PC-9 (cell line): ENCODE measurements around the gene PRR5L.

Experiments
- EZH2 ChIP-seq: fragments of 200-600 bp; sonication (generic); IDR thresholded peaks from 2 replicates; pipeline ENCODE4 v1.8.0; 2017; ENCODE audit warnings: antibody characterized with exemption, low read depth
- TF ChIP-seq, protein P1 (sequence below): fragments of 200-600 bp; sonication (generic); conservative IDR thresholded peaks from 2 replicates; pipeline ENCODE4 v1.6.1; 2017; ENCODE audit warnings: mixed run types, antibody characterized with exemption, mild to moderate bottlenecking, moderate library complexity

- TF ChIP-seq EZH2, result no peak
- TF ChIP-seq, protein P1, sequence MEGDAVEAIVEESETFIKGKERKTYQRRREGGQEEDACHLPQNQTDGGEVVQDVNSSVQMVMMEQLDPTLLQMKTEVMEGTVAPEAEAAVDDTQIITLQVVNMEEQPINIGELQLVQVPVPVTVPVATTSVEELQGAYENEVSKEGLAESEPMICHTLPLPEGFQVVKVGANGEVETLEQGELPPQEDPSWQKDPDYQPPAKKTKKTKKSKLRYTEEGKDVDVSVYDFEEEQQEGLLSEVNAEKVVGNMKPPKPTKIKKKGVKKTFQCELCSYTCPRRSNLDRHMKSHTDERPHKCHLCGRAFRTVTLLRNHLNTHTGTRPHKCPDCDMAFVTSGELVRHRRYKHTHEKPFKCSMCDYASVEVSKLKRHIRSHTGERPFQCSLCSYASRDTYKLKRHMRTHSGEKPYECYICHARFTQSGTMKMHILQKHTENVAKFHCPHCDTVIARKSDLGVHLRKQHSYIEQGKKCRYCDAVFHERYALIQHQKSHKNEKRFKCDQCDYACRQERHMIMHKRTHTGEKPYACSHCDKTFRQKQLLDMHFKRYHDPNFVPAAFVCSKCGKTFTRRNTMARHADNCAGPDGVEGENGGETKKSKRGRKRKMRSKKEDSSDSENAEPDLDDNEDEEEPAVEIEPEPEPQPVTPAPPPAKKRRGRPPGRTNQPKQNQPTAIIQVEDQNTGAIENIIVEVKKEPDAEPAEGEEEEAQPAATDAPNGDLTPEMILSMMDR, result no peak
These were observed 111.3 kb downstream of the PRR5L start for GRCh38 chr11:36407356-36407755.
